ENCODE measurements around the gene WASHC1.
"Not testable (repeated sequence)": the region's sequence is repeated elsewhere in the genome, so short reads cannot be mapped to it uniquely, and the experiment has no call there.

DNA sequence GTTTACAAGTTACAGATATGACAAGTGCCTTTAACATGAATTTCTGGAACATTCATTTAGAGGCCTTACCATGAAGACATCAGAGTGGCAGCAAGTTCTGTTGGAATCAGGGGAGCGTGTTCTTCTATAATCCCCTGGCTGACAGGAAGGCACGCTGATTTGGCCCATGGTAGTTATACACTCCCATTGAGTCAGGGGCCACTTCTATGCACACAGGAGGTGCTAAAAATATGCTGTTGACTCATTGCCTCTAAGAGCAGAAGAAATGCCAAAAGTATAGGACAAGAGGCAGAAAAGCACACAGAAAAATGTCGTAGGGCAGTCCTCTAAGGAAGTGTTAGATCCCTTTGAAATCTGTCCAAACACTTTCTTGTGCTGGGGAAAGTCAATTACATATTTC lies 49.1 kb upstream of the WASHC1 start:
- TF ChIP-seq, protein P1, sequence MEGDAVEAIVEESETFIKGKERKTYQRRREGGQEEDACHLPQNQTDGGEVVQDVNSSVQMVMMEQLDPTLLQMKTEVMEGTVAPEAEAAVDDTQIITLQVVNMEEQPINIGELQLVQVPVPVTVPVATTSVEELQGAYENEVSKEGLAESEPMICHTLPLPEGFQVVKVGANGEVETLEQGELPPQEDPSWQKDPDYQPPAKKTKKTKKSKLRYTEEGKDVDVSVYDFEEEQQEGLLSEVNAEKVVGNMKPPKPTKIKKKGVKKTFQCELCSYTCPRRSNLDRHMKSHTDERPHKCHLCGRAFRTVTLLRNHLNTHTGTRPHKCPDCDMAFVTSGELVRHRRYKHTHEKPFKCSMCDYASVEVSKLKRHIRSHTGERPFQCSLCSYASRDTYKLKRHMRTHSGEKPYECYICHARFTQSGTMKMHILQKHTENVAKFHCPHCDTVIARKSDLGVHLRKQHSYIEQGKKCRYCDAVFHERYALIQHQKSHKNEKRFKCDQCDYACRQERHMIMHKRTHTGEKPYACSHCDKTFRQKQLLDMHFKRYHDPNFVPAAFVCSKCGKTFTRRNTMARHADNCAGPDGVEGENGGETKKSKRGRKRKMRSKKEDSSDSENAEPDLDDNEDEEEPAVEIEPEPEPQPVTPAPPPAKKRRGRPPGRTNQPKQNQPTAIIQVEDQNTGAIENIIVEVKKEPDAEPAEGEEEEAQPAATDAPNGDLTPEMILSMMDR (IDR thresholded peaks at IDR 0.05) = not testable (repeated sequence)
- not testable (repeated sequence) for TF ChIP-seq POLR2A (IDR thresholded peaks at IDR 0.05)
